A172 (cell line): ENCODE measurements around the gene G3BP1. TPM values are rescaled to one million over a fixed set of nuclear protein-coding genes. Genes with fewer than 3 reads are reported as not detected.
"Not testable (repeated sequence)": the region's sequence is repeated elsewhere in the genome, so short reads cannot be mapped to it uniquely, and the experiment has no call there.

Source experiments
- DNase-seq: peaks from one replicate; pipeline ENCODE4 v3.0.0-alpha.2; 2015; ENCODE audit warnings: low spot score
- total RNA-seq: library from RNA; depleted of rRNA; stranded (reverse); fragments of >200 nt; shearing (Covaris generic); gene quantifications from 2 replicates; pipeline ENCODE4 v1.2.3, GENCODE V29; 2014; rRNA removed

G3BP1 gene
- total RNA-seq, 1 experiment from 2014 or later, result 395 TPM

DNA sequence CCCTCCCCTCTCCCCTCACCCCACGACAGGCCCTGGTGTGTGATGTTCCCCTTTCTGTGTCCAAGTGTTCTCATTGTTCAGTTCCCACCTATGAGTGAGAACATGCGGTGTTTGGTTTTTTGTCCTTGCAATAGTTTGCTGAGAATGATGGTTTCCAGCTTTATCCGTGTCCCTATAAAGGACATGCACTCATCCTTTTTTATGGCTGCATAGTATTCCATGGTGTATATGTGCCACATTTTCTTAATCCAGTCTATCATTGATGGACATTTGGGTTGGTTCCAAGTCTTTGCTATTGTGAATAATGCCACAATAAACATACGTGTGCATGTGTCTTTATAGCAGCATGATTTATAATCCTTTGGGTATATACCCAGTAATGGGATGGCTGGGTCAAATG is 89.1 kb downstream of the G3BP1 start:
- DNase-seq, result not testable (repeated sequence)

Other genes with a start within 250 kb of the G3BP1 start
- 0.22 and 0.36 TPM in 2 replicates for gene FAT2, start 180.6 kb upstream of the G3BP1 start, total RNA-seq
- 3,811 and 5,357 TPM in 2 replicates for gene SPARC, start 85.0 kb upstream of the G3BP1 start, total RNA-seq
- 144 and 233 TPM in 2 replicates for gene ATOX1, start 13.3 kb upstream of the G3BP1 start, total RNA-seq
- gene GLRA1, start 152.9 kb downstream of the G3BP1 start, total RNA-seq, result not detected in 2 replicates